HG03469 (cell line): ENCODE data around the gene MCM5.
"Not testable (repeated sequence)": the region's sequence is repeated elsewhere in the genome, so short reads cannot be mapped to it uniquely, and the experiment has no call there.

Source experiments
- ATAC-seq: cut with Tn5 transposase; IDR thresholded peaks from one replicate; pipeline ENCODE4 v1.9.1; 2021; ENCODE audit warnings: mild to moderate bottlenecking, moderate library complexity, moderate number of reproducible peaks; ENCODE audit not compliant: unreplicated experiment

MCM5 gene

DNA sequence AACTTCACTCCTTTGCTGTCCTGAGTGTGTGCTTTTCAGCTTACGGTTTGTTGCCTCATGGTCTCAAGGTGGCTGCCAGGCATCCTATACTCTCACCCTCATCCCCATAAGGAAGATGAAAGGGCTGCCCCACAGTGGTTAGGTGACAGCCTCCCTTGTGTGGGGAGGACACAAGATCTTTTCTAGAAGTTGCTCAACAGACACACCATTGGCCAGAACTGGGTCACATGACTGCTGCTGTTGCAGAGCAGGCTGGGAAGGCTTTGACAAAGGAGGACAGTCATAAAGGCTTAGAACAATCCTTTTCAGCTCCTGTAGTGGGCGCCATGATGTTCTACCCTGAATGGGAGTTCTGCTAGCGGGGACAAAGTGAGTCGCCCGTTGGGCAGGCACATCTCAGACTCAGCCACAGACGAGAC lies 71.0 kb downstream of the MCM5 start:
- ATAC-seq: no peak

- ATAC-seq: not testable (repeated sequence)
Observed at GRCh38 chr22:35471566-35471965, 71.6 kb downstream of the MCM5 start.

DNA sequence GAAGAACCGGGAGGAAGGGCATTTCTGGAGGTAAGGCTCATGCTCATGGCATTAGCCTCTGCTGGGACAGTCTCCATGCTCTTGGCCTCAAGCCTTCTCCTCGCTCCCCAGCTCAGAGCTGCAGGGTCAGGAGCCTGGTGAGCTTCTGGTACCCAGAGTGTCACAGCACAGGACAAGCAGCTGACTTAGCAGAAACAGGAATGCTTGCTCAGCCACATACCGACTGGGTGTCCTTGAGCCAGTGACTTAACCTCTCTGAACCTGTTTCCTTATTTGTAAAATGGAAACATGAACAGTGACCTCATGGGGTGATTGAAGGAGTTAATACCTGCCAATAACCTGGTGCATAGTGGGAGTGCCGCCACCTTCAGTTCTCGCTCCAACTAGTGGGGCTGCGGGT lies 72.5 kb downstream of the MCM5 start:
- no peak for ATAC-seq

GRCh38 chr22:35473971-35474370 lies 74.0 kb downstream of the MCM5 start:
- no peak for ATAC-seq
